Retinal pigment epithelial cell (primary cell): ENCODE data around the gene ANKRD13B.
"Not testable (repeated sequence)": the region's sequence is repeated elsewhere in the genome, so short reads cannot be mapped to it uniquely, and the experiment has no call there.

Experiments used
- DNase-seq: peaks from one replicate; pipeline ENCODE4 v3.0.0-alpha.2; 2010; ENCODE audit warnings: low read depth
- H3K4me3 ChIP-seq: 2 replicates; pipeline ENCODE4 v1.5.1; 2011; ENCODE audit warnings: mild to moderate bottlenecking, low read length, control low read depth, moderate library complexity
- TF ChIP-seq, protein P1 (sequence below): conservative IDR thresholded peaks from 2 replicates; pipeline ENCODE4 v1.5.1; 2011; ENCODE audit warnings: low read depth, low read length, control low read depth, inconsistent platforms

ANKRD13B gene

DNA sequence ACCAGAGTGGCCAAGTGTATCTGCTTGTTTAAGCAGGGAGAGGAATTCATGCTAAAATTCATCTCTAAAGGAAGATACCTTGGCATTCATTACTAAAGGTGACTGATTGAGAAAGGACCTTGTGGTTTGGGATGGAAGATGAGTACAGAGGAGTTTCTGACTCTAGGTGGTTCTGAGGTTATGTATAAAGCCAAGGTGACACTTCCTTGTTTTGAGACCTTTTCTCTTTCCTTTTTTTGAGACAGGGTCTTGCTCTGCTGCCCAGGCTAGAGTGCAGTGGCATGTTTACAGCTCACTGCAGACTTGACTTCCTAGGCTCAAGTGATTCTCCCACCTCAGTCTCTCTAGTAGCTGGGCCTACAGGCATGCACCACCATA is 35.2 kb upstream of the ANKRD13B start:
- TF ChIP-seq, protein P1, sequence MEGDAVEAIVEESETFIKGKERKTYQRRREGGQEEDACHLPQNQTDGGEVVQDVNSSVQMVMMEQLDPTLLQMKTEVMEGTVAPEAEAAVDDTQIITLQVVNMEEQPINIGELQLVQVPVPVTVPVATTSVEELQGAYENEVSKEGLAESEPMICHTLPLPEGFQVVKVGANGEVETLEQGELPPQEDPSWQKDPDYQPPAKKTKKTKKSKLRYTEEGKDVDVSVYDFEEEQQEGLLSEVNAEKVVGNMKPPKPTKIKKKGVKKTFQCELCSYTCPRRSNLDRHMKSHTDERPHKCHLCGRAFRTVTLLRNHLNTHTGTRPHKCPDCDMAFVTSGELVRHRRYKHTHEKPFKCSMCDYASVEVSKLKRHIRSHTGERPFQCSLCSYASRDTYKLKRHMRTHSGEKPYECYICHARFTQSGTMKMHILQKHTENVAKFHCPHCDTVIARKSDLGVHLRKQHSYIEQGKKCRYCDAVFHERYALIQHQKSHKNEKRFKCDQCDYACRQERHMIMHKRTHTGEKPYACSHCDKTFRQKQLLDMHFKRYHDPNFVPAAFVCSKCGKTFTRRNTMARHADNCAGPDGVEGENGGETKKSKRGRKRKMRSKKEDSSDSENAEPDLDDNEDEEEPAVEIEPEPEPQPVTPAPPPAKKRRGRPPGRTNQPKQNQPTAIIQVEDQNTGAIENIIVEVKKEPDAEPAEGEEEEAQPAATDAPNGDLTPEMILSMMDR = no peak
- H3K4me3 ChIP-seq = no peak overlapping the region
- DNase-seq = no peak

DNA sequence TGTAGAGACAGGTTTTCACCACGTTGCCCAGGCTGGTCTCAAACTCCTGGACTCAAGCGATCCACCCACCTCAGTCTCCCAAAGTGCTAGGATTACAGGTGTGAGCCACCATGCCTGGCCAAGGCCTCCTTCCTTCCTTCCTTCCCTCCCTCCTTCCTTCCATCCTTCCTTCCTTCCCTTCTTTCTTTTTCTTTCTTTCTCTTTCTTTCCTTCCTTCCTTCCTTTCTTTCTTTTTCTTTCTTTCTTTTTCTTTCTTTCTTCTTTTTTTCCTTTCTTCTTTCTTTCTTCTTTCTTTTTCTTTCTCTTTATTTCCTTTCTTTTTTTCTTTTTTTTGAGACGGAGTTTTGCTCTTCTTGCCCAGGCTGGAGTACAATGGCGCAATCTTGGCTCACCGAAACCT is 34.8 kb upstream of the ANKRD13B start:
- DNase-seq, H3K4me3 ChIP-seq: not testable (repeated sequence)

DNA sequence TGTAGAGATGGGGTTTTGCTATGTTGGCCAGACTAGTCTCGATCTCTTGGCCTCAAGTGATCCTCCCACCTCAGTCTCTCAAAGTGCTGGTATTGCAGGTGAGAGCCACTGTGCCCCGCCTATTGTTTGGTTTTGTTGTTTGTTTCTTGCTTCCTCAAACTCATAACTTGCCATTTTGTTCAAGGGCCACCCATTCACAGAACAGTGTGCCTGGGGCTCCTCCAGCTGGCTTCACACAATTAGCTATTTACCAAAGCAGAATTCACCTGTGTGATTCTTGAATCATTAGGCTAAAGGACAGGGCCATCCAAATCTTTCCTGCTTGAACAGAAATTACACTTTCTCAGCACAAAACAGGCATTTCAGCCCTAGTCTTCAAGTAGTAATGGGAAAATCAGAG is 33.3 kb upstream of the ANKRD13B start:
- DNase-seq = no peak
- no peak overlapping the region for H3K4me3 ChIP-seq
- TF ChIP-seq, protein P1 = no peak

DNA sequence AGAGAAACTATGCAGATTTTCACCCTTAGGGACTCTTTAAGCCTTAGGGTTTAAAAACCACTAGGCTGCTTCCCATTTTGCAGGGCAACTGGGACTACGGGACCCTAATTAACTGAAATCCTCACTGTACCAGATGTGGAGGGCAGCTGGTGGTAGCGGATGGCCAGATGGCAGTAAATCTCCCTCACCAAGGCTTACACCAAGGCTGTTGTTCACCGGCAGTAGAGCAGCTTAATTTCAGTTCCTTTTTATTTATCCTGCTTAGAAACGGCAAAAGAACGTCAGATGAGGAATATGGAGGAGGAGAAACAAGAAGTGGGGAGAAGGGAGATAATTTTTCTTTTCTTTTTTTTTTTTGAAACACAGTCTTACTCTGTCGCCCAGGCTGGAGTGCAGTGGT is 32.6 kb upstream of the ANKRD13B start:
- DNase-seq = no peak
- TF ChIP-seq, protein P1 = no peak
- H3K4me3 ChIP-seq = no peak overlapping the region

DNA sequence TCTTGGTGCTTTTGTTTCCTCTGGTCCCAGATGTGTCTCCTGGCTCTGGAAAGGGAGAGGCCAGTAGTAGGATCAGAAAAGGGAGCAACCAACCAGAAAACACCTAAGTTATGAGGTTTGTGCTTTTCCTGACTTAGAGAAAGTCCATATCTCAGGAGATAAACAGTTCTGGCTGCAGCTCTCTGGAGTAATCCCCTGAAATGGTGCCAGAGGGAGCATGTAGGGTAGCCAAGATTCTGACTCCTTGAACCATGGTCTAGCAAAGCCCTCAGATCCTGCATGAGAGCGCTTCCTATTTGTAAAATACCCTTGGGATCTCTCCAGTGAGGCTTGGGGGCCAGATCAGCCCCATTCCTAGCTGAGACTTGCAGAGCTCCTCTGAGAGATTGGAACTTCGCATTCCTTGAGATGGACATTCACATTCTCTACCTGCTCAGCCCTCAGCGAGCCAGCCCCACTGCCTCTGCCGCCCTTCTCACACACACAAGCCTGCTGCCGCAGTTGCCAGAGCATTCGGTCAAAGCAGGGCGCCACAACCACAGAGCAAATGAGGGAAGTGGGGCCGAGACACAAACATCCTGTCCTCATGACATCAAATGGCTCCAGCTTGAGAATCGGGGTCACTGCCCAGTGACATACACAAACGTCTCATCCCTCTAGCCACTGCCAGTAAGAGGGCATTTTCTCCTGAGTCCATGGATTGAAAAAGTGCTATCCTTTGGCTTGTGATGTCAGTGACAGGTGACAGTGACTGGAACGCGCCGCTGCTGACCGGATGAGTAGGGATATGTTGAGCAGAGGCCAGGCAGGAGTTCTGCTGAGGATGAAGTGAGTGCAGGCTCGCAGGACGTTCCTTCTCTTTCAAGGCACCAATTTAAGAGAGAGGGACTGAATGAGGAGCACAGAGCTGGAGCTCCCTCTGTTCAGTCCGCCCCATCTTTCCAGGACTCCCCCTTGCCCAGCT is 31.1 kb upstream of the ANKRD13B start:
- TF ChIP-seq, protein P1 = no peak
- no peak for DNase-seq
- H3K4me3 ChIP-seq = no peak overlapping the region

DNA sequence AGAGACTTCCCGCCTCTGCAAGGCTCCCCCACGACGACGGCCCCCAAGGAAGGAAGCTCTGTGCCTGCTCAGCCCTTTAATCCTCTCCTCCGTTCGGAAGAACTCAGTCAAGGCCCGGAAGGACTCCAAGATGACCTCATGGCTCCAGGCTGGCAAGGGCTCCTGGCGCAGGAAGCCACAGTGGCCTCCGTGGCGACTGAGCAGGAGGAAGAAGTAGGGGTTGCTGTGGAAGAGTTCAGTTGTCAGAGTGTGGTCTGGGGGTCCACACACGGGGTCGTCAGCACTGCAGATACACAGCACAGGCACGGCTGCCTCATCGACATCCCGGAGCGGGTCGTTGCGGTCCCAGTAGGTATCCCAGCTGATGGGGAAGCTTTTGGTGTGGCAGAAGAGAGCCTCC is 30.3 kb upstream of the ANKRD13B start:
- no peak for DNase-seq
- H3K4me3 ChIP-seq = no peak overlapping the region
- TF ChIP-seq, protein P1 = no peak

DNA sequence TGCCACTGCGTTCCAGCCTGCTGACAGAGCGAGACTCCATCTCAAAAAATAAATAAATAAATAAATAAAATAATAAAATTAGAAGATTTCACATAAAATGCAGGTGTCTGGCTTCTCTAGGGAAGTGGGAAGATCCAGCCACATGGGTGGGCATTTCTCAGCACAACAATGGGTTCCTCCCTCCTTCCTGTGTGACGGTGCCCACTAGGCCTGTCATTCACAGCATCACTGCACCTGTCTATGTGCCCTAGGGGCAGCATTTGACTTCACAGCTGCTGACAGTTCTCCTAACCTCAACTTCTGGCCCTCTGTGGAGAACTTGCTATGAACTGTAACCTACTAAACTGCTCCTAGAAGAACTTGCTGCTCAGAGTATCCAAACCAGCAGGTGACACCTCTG is 29.1 kb upstream of the ANKRD13B start:
- H3K4me3 ChIP-seq = no peak overlapping the region
- TF ChIP-seq, protein P1 = no peak
- DNase-seq = no peak
